Measurements from ENCODE around the gene EIF3B. TPM values are rescaled to one million over a fixed set of nuclear protein-coding genes. Genes with fewer than 3 reads are reported as not detected.

EIF3B gene
- total and polyA plus RNA-seq, 9 of the 15 experiments (the other 6 are each of a cell fraction or from before 2014, with no cell fraction given), result 25.9 to 494 (median 357) TPM

DNA sequence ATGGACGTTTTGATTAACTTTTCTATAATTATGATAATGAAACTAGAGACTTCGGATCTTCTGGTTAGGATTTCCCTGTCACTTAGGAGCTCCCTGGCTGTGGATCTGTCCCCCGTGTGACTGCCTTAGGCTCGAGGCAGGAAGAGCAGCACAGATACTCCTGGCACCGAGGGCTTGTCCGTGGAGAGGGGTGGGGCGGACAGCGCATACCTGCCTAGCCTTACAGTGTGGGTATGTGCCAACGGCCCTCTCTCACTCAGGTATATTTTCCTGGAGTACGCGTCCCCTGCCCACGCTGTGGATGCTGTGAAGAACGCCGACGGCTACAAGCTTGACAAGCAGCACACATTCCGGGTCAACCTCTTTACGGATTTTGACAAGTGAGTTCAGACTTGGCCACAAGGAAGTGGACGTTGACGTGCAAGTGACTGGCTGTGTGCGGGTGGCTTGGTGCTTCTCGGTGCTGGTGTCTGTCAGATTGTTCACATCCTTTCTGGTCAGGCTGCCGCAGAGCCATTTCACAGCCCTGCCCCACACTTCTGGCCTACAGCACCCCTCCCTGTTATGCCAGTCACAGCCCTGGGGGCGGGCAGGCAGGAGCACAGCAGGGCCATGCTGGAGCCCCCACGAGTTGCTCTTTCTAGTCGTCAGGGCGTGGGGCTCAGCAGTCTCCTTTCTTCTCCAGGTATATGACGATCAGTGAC is 7.9 kb downstream of the EIF3B start:
- ATAC-seq, result no peak
- Histone ChIP-seq H3K36me3 (ENCODE audit: control insufficient read depth, insufficient read depth, low read length) (peaks cover 96% of the 10 kb centered on the region), H3K4me2 (ENCODE audit: insufficient read depth, low read length) (no peak overlapping the region), H3K27me3 (ENCODE audit: control insufficient read depth in 2 of 2, insufficient read depth in 2 of 2, low read length in 2 of 2) (no peaks in the 10 kb centered on the region), H3K79me2 (ENCODE audit: control insufficient read depth, insufficient read depth, low read length) (peaks cover 70% of the 10 kb centered on the region), H3K27ac (ENCODE audit: extremely low read depth, low read depth, low read length) (no peak overlapping the region), H3K9me1 (ENCODE audit: control insufficient read depth, insufficient read depth, low read length) (no peaks in the 10 kb centered on the region), H3K4me1 (replicated peaks in 1 of 2; ENCODE audit: control insufficient read depth in 2 of 2, insufficient read depth in 2 of 2, low read length in 2 of 2) (peaks cover 1 to 11% of the 10 kb centered on the region in 2 experiments; a peak in 4 of 5 replicates), H2AFZ (ENCODE audit: low read depth, low read length) (no peak overlapping the region), H3K9me3 (replicated peaks; ENCODE audit: control insufficient read depth, insufficient read depth, low read depth, low read length) (no peaks in the 10 kb centered on the region), H3K4me3 (no peak overlapping the region), H4K20me1 (replicated peaks; ENCODE audit: control insufficient read depth, insufficient read depth, low read length) (peaks cover 48% of the 10 kb centered on the region), H3K9ac (ENCODE audit: insufficient read depth in 1 of 2, low read depth in 2 of 2, low read length in 2 of 2) (peak overlapping the region in 1 of 2 experiments; percentile 33; a peak in 1 of 4 replicates)
- DNase-seq (ENCODE audit: extremely low read depth in 1 of 4, low spot score in 3 of 4), result peak in 2 of 4 experiments; percentile 8 to 11
- no TSS peak for BruUV-seq (replicated peaks)
- TF ChIP-seq POLR2G (IDR thresholded peaks at IDR 0.05; ENCODE audit: low read depth, low read length), result peak; percentile 48
- peak; percentile 49 for TF ChIP-seq RBFOX2 (IDR thresholded peaks at IDR 0.05; ENCODE audit: low read depth, low read length)
- no peak for TF ChIP-seq TEAD2 (tag; IDR thresholded peaks at IDR 0.05)
- TF ChIP-seq RBM22 (IDR thresholded peaks at IDR 0.05; ENCODE audit: low read depth, low read length, poor library complexity, severe bottlenecking), result peak; percentile 44
- TF ChIP-seq MXI1 (IDR thresholded peaks at IDR 0.05; ENCODE audit: low read depth, low read length), result no peak
- TF ChIP-seq, protein P1, sequence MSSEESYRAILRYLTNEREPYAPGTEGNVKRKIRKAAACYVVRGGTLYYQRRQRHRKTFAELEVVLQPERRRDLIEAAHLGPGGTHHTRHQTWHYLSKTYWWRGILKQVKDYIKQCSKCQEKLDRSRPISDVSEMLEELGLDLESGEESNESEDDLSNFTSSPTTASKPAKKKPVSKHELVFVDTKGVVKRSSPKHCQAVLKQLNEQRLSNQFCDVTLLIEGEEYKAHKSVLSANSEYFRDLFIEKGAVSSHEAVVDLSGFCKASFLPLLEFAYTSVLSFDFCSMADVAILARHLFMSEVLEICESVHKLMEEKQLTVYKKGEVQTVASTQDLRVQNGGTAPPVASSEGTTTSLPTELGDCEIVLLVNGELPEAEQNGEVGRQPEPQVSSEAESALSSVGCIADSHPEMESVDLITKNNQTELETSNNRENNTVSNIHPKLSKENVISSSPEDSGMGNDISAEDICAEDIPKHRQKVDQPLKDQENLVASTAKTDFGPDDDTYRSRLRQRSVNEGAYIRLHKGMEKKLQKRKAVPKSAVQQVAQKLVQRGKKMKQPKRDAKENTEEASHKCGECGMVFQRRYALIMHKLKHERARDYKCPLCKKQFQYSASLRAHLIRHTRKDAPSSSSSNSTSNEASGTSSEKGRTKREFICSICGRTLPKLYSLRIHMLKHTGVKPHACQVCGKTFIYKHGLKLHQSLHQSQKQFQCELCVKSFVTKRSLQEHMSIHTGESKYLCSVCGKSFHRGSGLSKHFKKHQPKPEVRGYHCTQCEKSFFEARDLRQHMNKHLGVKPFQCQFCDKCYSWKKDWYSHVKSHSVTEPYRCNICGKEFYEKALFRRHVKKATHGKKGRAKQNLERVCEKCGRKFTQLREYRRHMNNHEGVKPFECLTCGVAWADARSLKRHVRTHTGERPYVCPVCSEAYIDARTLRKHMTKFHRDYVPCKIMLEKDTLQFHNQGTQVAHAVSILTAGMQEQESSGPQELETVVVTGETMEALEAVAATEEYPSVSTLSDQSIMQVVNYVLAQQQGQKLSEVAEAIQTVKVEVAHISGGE (CRISPR knock-in tag; IDR thresholded peaks at IDR 0.05), result no peak
- in situ Hi-C loops (cut with MboI) (no loop called here), intact Hi-C loops (cut with micrococcal nuclease) (no loop called here)
- ChIA-PET POLR2A (interaction anchor here (0.8 kb wide), 1 partner anchor 9 kb away, joined by 3 read pairs; no protein-coding TSS in a partner anchor), CTCF (ENCODE audit: low intra/inter-chr PET ratio) (no interaction called here)
- FAIRE-seq, result no peak
- WGBS (ENCODE audit: insufficient coverage, low coverage, missing lambda C conversion rate), result 94% methylated on average over 22 of the region's 27 CpGs

All from K562 (cell line).